ENCODE measurements around the gene NPIPB6.
"Not testable (repeated sequence)": the region's sequence is repeated elsewhere in the genome, so short reads cannot be mapped to it uniquely, and the experiment has no call there.

The NPIPB6 gene

DNA sequence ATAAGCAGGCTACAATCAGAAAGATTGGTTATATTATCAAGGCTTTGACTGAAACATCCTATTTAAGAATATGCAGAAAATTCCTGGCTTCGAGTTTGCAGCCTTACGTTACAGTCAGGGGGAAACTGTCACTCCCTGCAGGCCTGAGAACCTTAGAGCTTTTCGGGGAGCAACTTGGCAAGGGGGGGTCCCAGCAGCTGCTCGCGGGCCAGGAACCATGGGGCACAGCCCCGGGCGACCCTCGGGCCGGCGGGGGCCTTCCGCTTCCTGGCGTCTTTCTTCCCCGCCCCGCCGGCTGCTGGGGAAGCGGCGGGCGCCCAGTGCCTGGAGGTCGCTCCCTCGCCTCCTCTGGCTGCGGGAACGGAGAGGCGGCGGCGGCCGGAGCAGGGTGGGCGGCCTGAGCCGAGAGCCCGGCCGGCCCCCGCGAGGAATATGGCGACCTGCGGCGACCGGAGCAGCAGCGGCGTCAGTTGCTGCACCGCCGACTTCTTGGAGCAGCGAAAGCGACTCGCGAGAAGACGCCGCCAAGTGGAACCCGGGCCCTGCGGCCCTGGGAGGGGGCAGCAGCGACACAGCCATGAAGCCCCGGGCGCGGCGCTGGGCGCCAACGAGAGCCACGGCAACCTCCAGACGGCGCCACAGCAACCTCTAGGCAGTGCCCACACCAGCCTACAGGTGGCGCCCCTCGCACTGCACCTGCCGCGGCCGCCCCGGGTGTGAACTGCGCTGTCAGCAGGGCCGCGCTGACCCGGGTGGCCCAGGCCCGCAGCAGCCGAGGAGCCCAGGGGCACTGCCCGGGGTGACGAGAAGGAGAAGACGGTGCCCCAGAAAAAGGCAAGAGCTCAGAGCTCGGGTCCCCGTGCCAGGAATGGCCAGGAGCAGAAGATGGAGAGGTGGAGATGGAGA, 1.2 kb upstream of the NPIPB6 start:
- H3K27ac ChIP-seq (ENCODE audit: low read depth in 2 of 2, low read length in 2 of 2); H3K27me3 ChIP-seq (ENCODE audit: control insufficient read depth in 2 of 2, insufficient read depth in 2 of 2, low read length in 2 of 2); H3K36me3 ChIP-seq (ENCODE audit: control insufficient read depth in 2 of 2, insufficient read depth in 2 of 2, low read length in 2 of 2); H3K4me3 ChIP-seq (ENCODE audit: low read length in 2 of 2); H3K9ac ChIP-seq (ENCODE audit: low read depth in 1 of 2, low read length in 2 of 2); H3K9me3 ChIP-seq (ENCODE audit: control insufficient read depth in 2 of 2, low read length in 2 of 2); H3K4me1 ChIP-seq (ENCODE audit: control insufficient read depth in 2 of 2, insufficient read depth in 2 of 2, low read length in 2 of 2): not testable (repeated sequence)

DNA sequence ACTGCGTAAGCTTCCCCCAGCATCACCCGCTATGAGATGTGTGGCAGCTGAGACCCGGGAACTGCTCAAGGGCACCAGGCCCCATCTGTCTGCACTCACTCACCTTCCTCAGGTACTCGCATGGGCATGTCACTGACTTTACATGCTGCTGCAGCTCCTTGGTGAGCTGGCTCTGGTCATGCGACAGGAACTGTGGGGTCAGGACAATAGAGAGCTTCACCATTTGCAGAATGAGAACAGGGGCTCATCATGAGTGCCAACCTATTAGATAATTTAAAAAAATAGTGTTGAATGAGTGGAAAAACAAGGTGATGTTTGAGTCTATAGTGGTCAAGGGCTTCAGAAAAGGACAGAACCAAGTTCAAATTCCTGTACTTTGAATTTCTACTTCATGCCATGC, 708 bp downstream of the NPIPB6 start:
- not testable (repeated sequence) for H3K4me3 ChIP-seq (ENCODE audit: low read length in 2 of 2); H3K36me3 ChIP-seq (ENCODE audit: control insufficient read depth in 2 of 2, insufficient read depth in 2 of 2, low read length in 2 of 2); H3K4me1 ChIP-seq (ENCODE audit: control insufficient read depth in 2 of 2, insufficient read depth in 2 of 2, low read length in 2 of 2); H3K27ac ChIP-seq (ENCODE audit: low read depth in 2 of 2, low read length in 2 of 2); H3K9me3 ChIP-seq (ENCODE audit: control insufficient read depth in 2 of 2, low read length in 2 of 2); H3K9ac ChIP-seq (ENCODE audit: low read depth in 1 of 2, low read length in 2 of 2); H3K27me3 ChIP-seq (ENCODE audit: control insufficient read depth in 2 of 2, insufficient read depth in 2 of 2, low read length in 2 of 2)

DNA sequence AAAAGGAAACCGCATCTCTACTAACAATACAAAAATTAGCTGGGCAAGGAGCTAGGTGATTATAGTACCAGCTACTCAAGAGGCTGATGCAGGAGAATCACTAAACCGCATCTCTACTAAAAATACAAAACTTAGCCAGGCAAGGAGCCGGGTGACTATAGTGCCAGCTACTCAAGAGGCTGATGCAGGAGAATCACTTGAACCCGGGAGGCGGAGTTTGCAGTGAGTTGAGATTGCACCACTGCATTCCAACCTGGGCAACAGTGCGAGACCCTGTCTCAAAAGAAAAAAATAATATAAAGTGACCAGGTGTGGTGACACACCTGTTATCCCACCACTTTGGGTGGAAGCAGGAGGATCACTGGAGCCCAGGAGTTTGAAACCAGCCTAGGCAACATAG, 25.1 kb downstream of the NPIPB6 start:
- not testable (repeated sequence) for H3K4me3 ChIP-seq (ENCODE audit: low read length in 2 of 2); H3K4me1 ChIP-seq (ENCODE audit: control insufficient read depth in 2 of 2, insufficient read depth in 2 of 2, low read length in 2 of 2); H3K27ac ChIP-seq (ENCODE audit: low read depth in 2 of 2, low read length in 2 of 2); H3K9ac ChIP-seq (ENCODE audit: low read depth in 1 of 2, low read length in 2 of 2); H3K36me3 ChIP-seq (ENCODE audit: control insufficient read depth in 2 of 2, insufficient read depth in 2 of 2, low read length in 2 of 2); H3K9me3 ChIP-seq (ENCODE audit: control insufficient read depth in 2 of 2, low read length in 2 of 2); H3K27me3 ChIP-seq (ENCODE audit: control insufficient read depth in 2 of 2, insufficient read depth in 2 of 2, low read length in 2 of 2)

DNA sequence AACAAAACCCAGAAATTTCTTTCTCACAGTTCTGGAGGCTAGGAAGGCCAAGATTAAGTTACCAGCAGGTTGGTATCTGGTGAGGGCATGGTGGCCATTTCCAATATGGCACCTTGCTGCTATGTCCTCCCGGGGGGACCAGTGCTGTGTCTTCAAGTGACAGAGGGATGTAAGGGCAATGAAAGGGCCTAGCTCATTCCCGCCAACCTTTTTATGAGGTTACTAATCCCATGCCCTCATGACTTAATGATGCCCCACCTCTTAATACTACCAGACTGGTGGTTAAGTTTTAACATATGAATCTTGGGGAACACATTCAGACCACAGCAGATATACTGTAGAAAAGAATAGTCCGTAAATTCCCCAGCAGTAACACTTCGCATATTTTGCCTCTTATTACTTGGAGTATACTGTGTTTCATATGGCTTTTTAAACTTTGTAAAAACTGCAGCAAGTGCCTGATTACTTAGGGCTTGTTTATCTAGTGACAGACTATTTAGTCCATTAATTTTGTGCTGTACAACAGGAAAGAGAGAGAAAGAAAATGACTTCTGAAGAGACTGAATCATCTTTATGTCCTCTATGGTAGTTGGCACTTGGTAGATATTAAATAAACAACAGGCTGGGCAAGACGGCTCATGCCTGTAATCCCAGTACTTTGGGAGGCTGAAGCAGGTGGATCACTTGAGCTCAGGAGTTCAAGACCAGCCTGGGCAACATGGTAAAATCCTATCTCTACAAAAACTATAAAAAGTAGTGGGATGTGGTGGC, 26.2 kb downstream of the NPIPB6 start:
- H3K4me1 ChIP-seq (ENCODE audit: control insufficient read depth in 2 of 2, insufficient read depth in 2 of 2, low read length in 2 of 2); H3K9me3 ChIP-seq (ENCODE audit: control insufficient read depth in 2 of 2, low read length in 2 of 2); H3K4me3 ChIP-seq (ENCODE audit: low read length in 2 of 2); H3K9ac ChIP-seq (ENCODE audit: low read depth in 1 of 2, low read length in 2 of 2); H3K27me3 ChIP-seq (ENCODE audit: control insufficient read depth in 2 of 2, insufficient read depth in 2 of 2, low read length in 2 of 2); H3K36me3 ChIP-seq (ENCODE audit: control insufficient read depth in 2 of 2, insufficient read depth in 2 of 2, low read length in 2 of 2); H3K27ac ChIP-seq (ENCODE audit: low read depth in 2 of 2, low read length in 2 of 2): not testable (repeated sequence)

DNA sequence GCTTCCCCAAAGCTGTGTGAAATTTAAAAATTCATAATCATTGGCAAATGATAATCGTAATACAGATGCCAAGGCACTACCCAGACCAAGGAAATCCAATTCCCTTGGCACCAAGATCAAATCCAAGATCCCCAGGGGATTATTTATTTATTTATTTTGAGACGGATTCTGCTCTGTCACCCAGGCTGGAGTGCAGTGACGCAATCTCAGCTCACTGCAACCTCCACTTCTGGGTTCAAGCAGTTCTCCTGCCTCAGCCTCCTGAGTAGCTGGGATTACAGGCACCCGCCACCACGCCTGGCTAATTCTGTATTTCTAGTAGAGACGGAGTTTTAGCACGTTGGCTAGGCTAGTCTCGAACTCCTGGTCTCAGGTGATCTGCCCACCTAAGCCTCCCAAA, 27.6 kb downstream of the NPIPB6 start:
- not testable (repeated sequence) for H3K36me3 ChIP-seq (ENCODE audit: control insufficient read depth in 2 of 2, insufficient read depth in 2 of 2, low read length in 2 of 2); H3K4me1 ChIP-seq (ENCODE audit: control insufficient read depth in 2 of 2, insufficient read depth in 2 of 2, low read length in 2 of 2); H3K27ac ChIP-seq (ENCODE audit: low read depth in 2 of 2, low read length in 2 of 2); H3K9ac ChIP-seq (ENCODE audit: low read depth in 1 of 2, low read length in 2 of 2); H3K27me3 ChIP-seq (ENCODE audit: control insufficient read depth in 2 of 2, insufficient read depth in 2 of 2, low read length in 2 of 2); H3K9me3 ChIP-seq (ENCODE audit: control insufficient read depth in 2 of 2, low read length in 2 of 2); H3K4me3 ChIP-seq (ENCODE audit: low read length in 2 of 2)

DNA sequence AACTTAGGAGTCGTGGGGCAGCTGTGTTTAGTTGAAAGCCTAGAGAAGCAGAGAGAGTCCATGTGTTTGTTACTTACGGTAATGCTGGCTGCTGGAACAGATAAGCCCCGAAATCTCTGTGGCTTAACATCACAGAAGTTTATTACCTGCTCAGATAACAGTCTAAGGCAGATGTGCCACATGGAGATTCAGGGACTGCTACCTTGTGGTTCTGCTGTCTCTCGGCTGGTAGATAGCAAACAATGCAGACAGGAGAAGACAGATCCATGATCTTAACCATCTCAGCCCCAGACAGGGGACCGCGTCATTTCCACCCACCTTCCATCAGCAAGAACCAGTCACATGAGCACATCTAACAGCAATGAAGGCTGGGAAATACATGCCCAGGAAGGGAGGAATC, 30.7 kb downstream of the NPIPB6 start:
- not testable (repeated sequence) for H3K4me1 ChIP-seq (ENCODE audit: control insufficient read depth in 2 of 2, insufficient read depth in 2 of 2, low read length in 2 of 2); H3K27ac ChIP-seq (ENCODE audit: low read depth in 2 of 2, low read length in 2 of 2); H3K4me3 ChIP-seq (ENCODE audit: low read length in 2 of 2); H3K9me3 ChIP-seq (ENCODE audit: control insufficient read depth in 2 of 2, low read length in 2 of 2); H3K27me3 ChIP-seq (ENCODE audit: control insufficient read depth in 2 of 2, insufficient read depth in 2 of 2, low read length in 2 of 2); H3K36me3 ChIP-seq (ENCODE audit: control insufficient read depth in 2 of 2, insufficient read depth in 2 of 2, low read length in 2 of 2); H3K9ac ChIP-seq (ENCODE audit: low read depth in 1 of 2, low read length in 2 of 2)

DNA sequence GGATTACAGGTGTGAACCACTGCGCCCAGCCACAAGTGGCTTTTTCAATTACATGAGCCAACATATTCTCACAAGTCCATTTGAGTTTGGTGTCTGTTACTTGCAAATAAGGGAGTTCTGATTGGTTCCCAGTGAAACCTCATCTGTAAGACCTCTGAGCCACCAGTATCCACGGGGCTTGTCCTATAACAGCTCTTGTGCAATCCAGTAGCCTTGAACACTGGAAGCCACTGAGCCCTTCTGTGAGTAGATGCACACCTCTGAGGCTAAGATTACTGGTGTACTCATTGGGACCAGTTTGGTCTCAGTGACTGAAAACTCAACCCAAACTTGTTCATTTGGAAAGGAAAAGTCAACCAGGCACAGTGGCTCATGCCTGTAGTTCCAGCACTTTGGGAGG, 32.3 kb downstream of the NPIPB6 start:
- not testable (repeated sequence) for H3K4me3 ChIP-seq (ENCODE audit: low read length in 2 of 2); H3K36me3 ChIP-seq (ENCODE audit: control insufficient read depth in 2 of 2, insufficient read depth in 2 of 2, low read length in 2 of 2); H3K4me1 ChIP-seq (ENCODE audit: control insufficient read depth in 2 of 2, insufficient read depth in 2 of 2, low read length in 2 of 2); H3K27ac ChIP-seq (ENCODE audit: low read depth in 2 of 2, low read length in 2 of 2); H3K9me3 ChIP-seq (ENCODE audit: control insufficient read depth in 2 of 2, low read length in 2 of 2); H3K9ac ChIP-seq (ENCODE audit: low read depth in 1 of 2, low read length in 2 of 2); H3K27me3 ChIP-seq (ENCODE audit: control insufficient read depth in 2 of 2, insufficient read depth in 2 of 2, low read length in 2 of 2)

DNA sequence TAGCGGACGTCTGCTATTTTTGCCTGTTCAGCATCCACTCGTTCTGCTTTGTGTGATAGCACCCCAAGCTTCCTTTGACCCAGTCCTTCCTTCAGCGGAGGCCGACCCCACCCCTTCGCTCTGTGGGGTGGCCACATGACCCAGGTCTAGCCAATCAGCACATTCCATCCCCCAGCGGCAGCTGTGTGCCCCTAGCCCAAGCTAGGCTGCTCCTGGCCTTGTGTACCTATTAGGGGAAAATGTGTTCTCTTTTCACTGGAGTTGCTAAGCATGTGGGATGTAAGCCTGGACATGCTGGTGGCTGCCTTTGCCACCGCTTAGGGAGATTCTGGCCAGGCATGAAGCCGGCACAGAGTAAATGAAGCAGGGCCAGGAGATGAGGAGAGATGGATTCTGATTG, 33.1 kb downstream of the NPIPB6 start:
- H3K27me3 ChIP-seq (ENCODE audit: control insufficient read depth in 2 of 2, insufficient read depth in 2 of 2, low read length in 2 of 2); H3K4me1 ChIP-seq (ENCODE audit: control insufficient read depth in 2 of 2, insufficient read depth in 2 of 2, low read length in 2 of 2); H3K36me3 ChIP-seq (ENCODE audit: control insufficient read depth in 2 of 2, insufficient read depth in 2 of 2, low read length in 2 of 2); H3K27ac ChIP-seq (ENCODE audit: low read depth in 2 of 2, low read length in 2 of 2); H3K9ac ChIP-seq (ENCODE audit: low read depth in 1 of 2, low read length in 2 of 2); H3K4me3 ChIP-seq (ENCODE audit: low read length in 2 of 2); H3K9me3 ChIP-seq (ENCODE audit: control insufficient read depth in 2 of 2, low read length in 2 of 2): not testable (repeated sequence)

DNA sequence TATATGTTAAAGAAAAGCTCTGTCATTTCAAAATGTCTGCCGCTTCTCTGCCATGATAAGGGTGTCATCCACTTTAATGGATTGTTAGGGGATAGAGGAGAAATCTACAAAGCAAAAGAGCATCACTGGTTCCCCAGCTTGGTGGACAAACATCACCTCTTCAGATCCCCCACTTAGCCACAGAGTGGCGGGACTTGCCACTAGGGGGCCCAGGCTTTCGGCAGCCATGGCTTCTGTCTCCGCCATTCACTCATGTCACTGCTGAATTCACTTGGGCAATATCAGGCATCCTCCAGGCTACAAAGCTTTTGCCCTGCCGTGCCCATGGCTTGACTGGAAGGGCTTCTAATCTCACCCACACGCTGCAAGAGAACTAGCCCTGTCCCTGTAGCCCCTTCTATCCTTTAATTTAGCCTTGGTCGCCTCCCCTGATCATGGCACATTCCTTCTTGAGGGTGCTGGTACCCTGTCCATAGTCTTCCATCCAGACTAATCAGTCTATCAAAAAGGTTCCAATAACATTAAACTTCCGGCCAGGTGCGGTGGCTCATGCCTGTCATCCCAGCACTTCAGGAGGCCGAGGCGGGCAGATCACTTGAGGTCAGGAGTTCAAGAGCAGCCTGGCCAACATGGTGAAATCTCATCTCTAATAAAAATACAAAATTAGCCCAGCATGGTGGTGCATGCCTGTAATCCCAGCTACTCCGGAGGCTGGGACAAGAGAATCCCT, 36.3 kb downstream of the NPIPB6 start:
- no peak overlapping the region for H3K27ac ChIP-seq (ENCODE audit: low read depth in 2 of 2, low read length in 2 of 2)

DNA sequence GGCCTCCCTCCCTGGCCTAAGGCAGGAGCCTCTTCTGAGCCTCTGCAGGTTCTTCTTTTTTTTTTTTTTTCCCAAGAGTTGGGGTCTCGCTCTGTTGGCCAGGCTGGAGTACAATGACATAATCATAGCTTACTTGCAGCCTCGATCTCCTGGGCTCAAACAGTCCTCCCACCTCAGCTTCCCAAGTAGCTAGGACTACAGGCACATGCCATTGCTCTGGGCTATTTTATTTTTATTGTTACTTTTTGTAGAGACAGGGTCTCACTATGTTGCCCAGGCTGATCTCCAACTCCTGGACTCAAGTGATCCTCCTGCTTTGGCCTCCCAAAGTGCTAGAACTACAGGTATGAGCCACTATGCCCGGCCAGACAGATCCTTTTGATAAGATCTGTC, 38.4 kb downstream of the NPIPB6 start:
- Histone ChIP-seq H3K9ac (ENCODE audit: low read depth in 1 of 2, low read length in 2 of 2) (no peak overlapping the region), H3K36me3 (ENCODE audit: control insufficient read depth in 2 of 2, insufficient read depth in 2 of 2, low read length in 2 of 2) (no peaks in the 10 kb centered on the region), H3K4me1 (ENCODE audit: control insufficient read depth in 2 of 2, insufficient read depth in 2 of 2, low read length in 2 of 2) (no peaks in the 10 kb centered on the region), H3K27ac (ENCODE audit: low read depth in 2 of 2, low read length in 2 of 2) (no peak overlapping the region), H3K4me3 (ENCODE audit: low read length in 2 of 2) (no peak overlapping the region), H3K27me3 (ENCODE audit: control insufficient read depth in 2 of 2, insufficient read depth in 2 of 2, low read length in 2 of 2) (no peaks in the 10 kb centered on the region), H3K9me3 (ENCODE audit: control insufficient read depth in 2 of 2, low read length in 2 of 2) (no peaks in the 10 kb centered on the region)

More for the DNA sequence above, 36.3 kb downstream of the NPIPB6 start:
- Histone ChIP-seq H3K4me3 (ENCODE audit: low read length in 2 of 2) (no peak overlapping the region), H3K27me3 (ENCODE audit: control insufficient read depth in 2 of 2, insufficient read depth in 2 of 2, low read length in 2 of 2) (no peaks in the 10 kb centered on the region), H3K9me3 (ENCODE audit: control insufficient read depth in 2 of 2, low read length in 2 of 2) (no peaks in the 10 kb centered on the region), H3K9ac (ENCODE audit: low read depth in 1 of 2, low read length in 2 of 2) (no peak overlapping the region), H3K4me1 (ENCODE audit: control insufficient read depth in 2 of 2, insufficient read depth in 2 of 2, low read length in 2 of 2) (no peaks in the 10 kb centered on the region), H3K36me3 (ENCODE audit: control insufficient read depth in 2 of 2, insufficient read depth in 2 of 2, low read length in 2 of 2) (no peaks in the 10 kb centered on the region)
